CD4-positive, alpha-beta T cell treated with Interleukin-4 for 4 hours (primary cell): ENCODE data around the gene NRXN3.

Experiments
- DNase-seq: peaks from one replicate; pipeline ENCODE4 v3.0.0-alpha.2; 2020

Gene NRXN3

GRCh38 chr14:79040790-79041189, 870.6 kb downstream of the NRXN3 start:
- DNase-seq = no peak

DNA sequence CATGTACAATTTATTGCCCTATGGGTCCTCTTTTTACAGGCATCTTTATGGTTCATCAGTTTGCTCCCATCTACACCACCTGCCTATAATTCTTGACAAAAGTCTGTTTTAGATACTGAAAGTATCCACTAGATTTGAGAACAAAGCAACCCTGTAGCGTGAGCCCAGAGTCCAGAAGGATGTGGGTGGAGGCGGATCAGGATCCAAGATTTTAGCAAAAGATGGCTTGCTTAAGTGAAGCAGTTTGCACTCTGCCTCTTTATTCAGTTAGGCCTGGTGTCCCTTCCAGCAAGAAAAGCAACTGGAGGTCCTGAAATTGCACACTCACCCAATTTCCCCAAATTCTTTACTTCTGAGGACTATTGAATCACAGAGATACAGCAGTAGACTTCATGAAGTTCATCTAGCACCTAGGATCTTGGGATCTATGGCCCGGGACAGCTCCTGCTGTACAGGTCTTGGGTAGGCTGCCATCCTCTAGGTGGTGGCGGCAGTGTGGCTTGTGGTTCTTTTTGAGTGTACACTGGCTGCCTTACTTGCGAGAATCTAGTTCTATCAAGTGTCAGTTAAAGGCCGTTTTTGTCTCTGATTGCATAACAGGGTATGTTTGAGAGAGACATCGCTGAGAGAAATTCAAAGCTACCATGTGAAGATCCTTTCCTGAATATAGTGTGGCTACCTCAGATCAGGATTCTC, 873.2 kb downstream of the NRXN3 start:
- DNase-seq = no peak

- no peak for DNase-seq
Observed at GRCh38 chr14:79044894-79045624, 874.9 kb downstream of the NRXN3 start.

- DNase-seq = no peak
Observed at GRCh38 chr14:79050787-79051727, 880.9 kb downstream of the NRXN3 start.

- DNase-seq = no peak
Observed at GRCh38 chr14:79051742-79052141, 881.6 kb downstream of the NRXN3 start.

GRCh38 chr14:79056879-79057278, 886.7 kb downstream of the NRXN3 start:
- no peak for DNase-seq

GRCh38 chr14:79057333-79057732, 887.2 kb downstream of the NRXN3 start:
- no peak for DNase-seq

- DNase-seq = no peak
Observed at GRCh38 chr14:79062226-79062625, 892.1 kb downstream of the NRXN3 start.

- DNase-seq = no peak
Observed at GRCh38 chr14:79064214-79064613, 894.0 kb downstream of the NRXN3 start.

DNA sequence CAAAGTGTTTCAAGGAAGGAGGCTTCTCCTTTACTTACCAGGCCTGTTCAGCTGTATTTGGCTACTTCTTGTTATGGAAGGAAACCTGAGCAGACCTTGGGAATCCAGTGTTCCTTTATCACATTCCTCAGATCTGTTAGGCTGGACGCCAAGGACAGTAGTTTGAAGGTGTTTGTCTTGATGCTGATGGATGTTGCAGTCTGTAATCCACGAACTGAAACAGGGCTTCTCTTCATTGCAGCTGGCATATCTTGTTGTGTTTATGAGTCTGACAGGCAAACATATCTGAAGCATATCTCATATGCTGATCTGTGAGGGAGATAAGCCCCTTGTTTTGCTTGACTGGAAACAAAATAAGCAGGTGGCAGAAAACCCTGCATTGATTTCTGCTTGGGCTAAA, 904.3 kb downstream of the NRXN3 start:
- no peak for DNase-seq

DNA sequence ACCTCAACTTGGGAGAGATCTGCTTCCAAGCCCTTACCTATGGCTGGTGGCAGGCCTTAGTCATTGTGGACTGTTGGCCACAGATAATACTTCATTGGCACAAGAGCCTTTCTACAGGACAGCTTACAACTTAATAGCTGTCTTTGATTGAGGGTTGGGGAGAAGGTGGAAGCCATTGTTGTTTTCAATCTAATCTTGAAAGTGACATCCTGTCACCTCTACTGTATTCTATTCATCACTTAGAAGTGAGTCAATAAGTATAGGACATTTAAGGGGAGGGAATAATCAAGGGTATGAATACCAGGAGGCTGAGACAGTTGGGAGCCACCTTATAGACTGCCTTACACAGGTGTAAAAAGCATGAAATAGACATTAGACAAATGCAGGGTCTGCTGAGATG, 906.3 kb downstream of the NRXN3 start:
- DNase-seq = no peak

GRCh38 chr14:79077096-79077495, 906.9 kb downstream of the NRXN3 start:
- DNase-seq = no peak

- no peak for DNase-seq
Observed at GRCh38 chr14:79080040-79080439, 909.9 kb downstream of the NRXN3 start.

DNA sequence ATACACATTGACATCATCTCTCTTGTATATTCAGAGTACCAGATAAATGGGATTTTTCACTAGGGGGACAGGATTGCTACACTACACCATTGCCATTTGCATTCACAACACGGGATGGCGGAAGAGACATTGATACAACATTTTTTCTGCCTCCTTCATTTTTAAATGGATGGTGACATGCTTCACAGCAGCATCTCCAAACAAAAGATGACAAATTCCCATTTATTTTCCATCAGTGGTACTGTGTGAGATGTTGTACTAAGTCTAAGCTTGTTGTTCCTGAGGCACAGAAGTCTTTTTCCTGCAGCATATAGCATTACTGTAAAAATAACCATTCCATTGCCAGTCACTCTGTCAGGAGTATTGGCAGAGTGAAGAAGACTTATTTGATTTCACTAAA, 912.7 kb downstream of the NRXN3 start:
- no peak for DNase-seq

DNA sequence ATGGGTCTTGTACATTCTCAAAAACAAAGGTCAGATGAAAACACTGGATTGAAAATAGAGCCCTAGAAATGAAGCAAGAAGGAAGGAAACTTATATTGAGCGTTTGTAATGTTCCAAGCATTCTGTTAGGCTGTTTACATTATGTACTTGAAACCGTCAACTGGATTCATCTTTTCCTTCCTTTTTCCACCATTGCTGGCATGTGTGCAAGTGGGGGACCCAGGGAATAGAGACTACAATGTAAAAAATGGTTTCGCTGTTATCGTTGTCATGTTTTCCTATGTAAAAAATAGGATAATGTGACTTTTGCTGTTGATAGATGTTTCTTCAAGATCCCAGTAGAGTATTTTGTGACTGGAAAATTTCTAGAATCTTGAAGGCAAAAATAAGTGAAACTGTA, 913.2 kb downstream of the NRXN3 start:
- no peak for DNase-seq

- DNase-seq = no peak
Observed at GRCh38 chr14:79084861-79085260, 914.7 kb downstream of the NRXN3 start.

DNA sequence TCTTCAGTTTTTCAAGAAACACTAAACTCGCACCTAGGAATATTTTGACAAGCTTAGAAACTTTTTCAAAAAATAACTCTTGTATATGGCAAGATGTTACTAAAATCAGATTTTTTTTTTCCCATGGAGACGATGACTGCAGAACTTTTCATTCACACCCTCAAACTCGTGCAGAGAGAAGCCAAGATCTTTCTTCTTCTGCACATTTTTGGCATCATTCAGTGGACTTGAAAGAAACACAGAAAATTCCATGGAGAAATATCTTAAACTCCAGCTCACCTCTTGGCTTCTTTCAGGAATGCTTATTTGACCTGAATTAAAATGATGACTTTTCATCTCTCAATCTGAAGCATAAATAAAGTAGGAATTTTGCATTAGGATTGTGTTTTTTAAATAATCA, 919.4 kb downstream of the NRXN3 start:
- DNase-seq = no peak

- no peak for DNase-seq
Observed at GRCh38 chr14:79090641-79091180, 920.5 kb downstream of the NRXN3 start.

GRCh38 chr14:79091381-79091963, 921.3 kb downstream of the NRXN3 start:
- DNase-seq = no peak

- DNase-seq = no peak
Observed at GRCh38 chr14:79093531-79093930, 923.4 kb downstream of the NRXN3 start.

DNA sequence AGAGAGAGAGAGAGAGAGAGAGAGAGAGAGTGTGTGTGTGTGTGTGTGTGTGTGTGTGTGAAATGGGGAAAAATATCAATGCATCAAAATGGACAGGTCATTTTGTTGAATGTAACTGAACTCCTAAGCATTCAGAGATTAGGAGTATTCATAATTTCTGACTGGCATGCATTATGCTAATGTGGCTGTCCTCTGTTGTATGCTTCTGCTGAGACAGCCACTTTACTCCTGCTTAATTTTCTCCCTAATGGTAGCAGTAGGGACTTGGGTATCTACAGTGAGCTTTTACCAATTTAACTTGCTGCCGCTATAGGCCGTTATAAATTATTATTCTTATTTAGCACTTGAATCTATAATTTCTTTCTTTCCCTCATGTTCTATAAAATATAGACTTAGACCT, 924.8 kb downstream of the NRXN3 start:
- no peak for DNase-seq

- DNase-seq = no peak
Observed at GRCh38 chr14:79096811-79097210, 926.6 kb downstream of the NRXN3 start.

DNA sequence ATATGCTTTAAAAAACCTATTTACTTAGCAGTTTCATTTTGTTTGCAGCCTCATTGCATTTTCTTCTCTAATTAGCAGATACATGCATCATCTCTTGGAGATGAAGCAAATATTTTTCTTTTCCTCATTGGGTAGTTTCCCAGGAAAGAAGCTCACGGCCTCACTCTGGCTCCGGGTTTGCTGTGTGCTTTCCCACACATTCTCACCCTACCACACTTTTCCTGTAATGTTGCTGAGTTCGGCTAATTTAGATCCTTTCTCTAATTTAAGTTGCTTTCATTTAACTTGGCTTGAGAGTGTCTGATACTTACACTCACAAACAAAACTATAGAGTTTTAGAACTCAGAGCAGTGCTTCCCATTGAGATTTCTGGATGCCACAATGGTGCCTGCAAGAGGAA, 928.2 kb downstream of the NRXN3 start:
- no peak for DNase-seq
